WTC11 (cell line): ENCODE measurements around the gene ADIPOR2. TPM values are rescaled to one million over a fixed set of nuclear protein-coding genes. Genes with fewer than 3 reads are reported as not detected.

Source experiments
- CREB1 ChIP-seq: sonication (generic); formaldehyde crosslinking; IDR thresholded peaks from 2 replicates; pipeline ENCODE4 v1.8.0; 2023; ENCODE audit warnings: mild to moderate bottlenecking, missing genetic modification reagents
- CREM ChIP-seq: sonication (generic); formaldehyde crosslinking; IDR thresholded peaks from 2 replicates; pipeline ENCODE4 v1.8.1; 2022; ENCODE audit warnings: mild to moderate bottlenecking, missing genetic modification reagents, moderate library complexity
- ELF4 ChIP-seq: sonication (generic); formaldehyde crosslinking; IDR thresholded peaks from 2 replicates; pipeline ENCODE4 v1.8.1; 2022; ENCODE audit warnings: low read depth, mild to moderate bottlenecking, moderate library complexity, missing genetic modification reagents
- FOXJ3 ChIP-seq: sonication (generic); formaldehyde crosslinking; IDR thresholded peaks from 2 replicates; pipeline ENCODE4 v1.9.0; 2021; ENCODE audit warnings: missing genetic modification reagents, mild to moderate bottlenecking, borderline replicate concordance
- FOXK1 ChIP-seq: sonication (generic); formaldehyde crosslinking; IDR thresholded peaks from 2 replicates; pipeline ENCODE4 v1.8.0; 2022; ENCODE audit warnings: mild to moderate bottlenecking, moderate library complexity, missing genetic modification reagents
- JAZF1 ChIP-seq: fragments of 250-450 bp; sonication (Bioruptor Pico); IDR thresholded peaks from 2 replicates; pipeline ENCODE4 v1.9.0; 2021; ENCODE audit warnings: moderate library complexity, mild to moderate bottlenecking, inconsistent platforms
- JUN ChIP-seq: sonication (generic); formaldehyde crosslinking; IDR thresholded peaks from 2 replicates; pipeline ENCODE4 v1.8.0; 2023; ENCODE audit warnings: mild to moderate bottlenecking, missing genetic modification reagents
- MXD4 ChIP-seq: fragments of 250-450 bp; sonication (Bioruptor Pico); IDR thresholded peaks from 2 replicates; pipeline ENCODE4 v1.8.0; 2021; ENCODE audit warnings: mild to moderate bottlenecking, moderate library complexity, borderline replicate concordance
- NFE2L1 ChIP-seq: sonication (generic); formaldehyde crosslinking; IDR thresholded peaks from 2 replicates; pipeline ENCODE4 v1.8.1; 2023; ENCODE audit warnings: missing genetic modification reagents
- NR1H2 ChIP-seq: sonication (generic); formaldehyde crosslinking; IDR thresholded peaks from 2 replicates; pipeline ENCODE4 v1.9.0; 2021; ENCODE audit warnings: mild to moderate bottlenecking, moderate library complexity, missing genetic modification reagents
- SMAD4 ChIP-seq: sonication (generic); formaldehyde crosslinking; IDR thresholded peaks from 2 replicates; pipeline ENCODE4 v1.8.0; 2022; ENCODE audit warnings: mild to moderate bottlenecking, missing genetic modification reagents
- TEAD1 ChIP-seq: sonication (generic); formaldehyde crosslinking; IDR thresholded peaks from 2 replicates; pipeline ENCODE4 v1.8.0; 2022; ENCODE audit warnings: mild to moderate bottlenecking, missing genetic modification reagents
- TP53 ChIP-seq: sonication (generic); formaldehyde crosslinking; IDR thresholded peaks from 2 replicates; pipeline ENCODE4 v1.8.1; 2023; ENCODE audit warnings: mild to moderate bottlenecking, missing genetic modification reagents
- ZNF121 ChIP-seq: sonication (generic); formaldehyde crosslinking; IDR thresholded peaks from 2 replicates; pipeline ENCODE4 v1.8.0; 2023; ENCODE audit warnings: missing genetic modification reagents
- ZNF232 ChIP-seq: sonication (generic); formaldehyde crosslinking; IDR thresholded peaks from 2 replicates; pipeline ENCODE4 v1.8.0; 2022; ENCODE audit warnings: mild to moderate bottlenecking, missing genetic modification reagents
- ZNF317 ChIP-seq: sonication (generic); formaldehyde crosslinking; IDR thresholded peaks from 2 replicates; pipeline ENCODE4 v1.8.1; 2023; ENCODE audit warnings: low read depth, mild to moderate bottlenecking, moderate library complexity, missing genetic modification reagents, borderline replicate concordance
- total RNA-seq: library from RNA; stranded (reverse); gene quantifications from 3 replicates; pipeline ENCODE4 v1.2.3, GENCODE V29; 2021
- TF ChIP-seq, protein P1 (sequence below): sonication (generic); formaldehyde crosslinking; IDR thresholded peaks from 2 replicates; pipeline ENCODE4 v1.8.1; 2022; ENCODE audit warnings: low read depth, mild to moderate bottlenecking, moderate library complexity, missing genetic modification reagents, borderline replicate concordance
- TF ChIP-seq, protein P2 (sequence below): sonication (generic); formaldehyde crosslinking; IDR thresholded peaks from 2 replicates; pipeline ENCODE4 v1.8.1; 2022; ENCODE audit warnings: mild to moderate bottlenecking, moderate library complexity, missing genetic modification reagents
- TF ChIP-seq, protein P3 (sequence below): sonication (generic); formaldehyde crosslinking; IDR thresholded peaks from 2 replicates; pipeline ENCODE4 v1.8.0; 2022; ENCODE audit warnings: mild to moderate bottlenecking, missing genetic modification reagents
- TF ChIP-seq, protein P4 (sequence below): fragments of 250-450 bp; sonication (Bioruptor Pico); IDR thresholded peaks from 2 replicates; pipeline ENCODE4 v1.9.0; 2021; ENCODE audit warnings: mild to moderate bottlenecking
- TF ChIP-seq, protein P5 (sequence below): sonication (generic); formaldehyde crosslinking; IDR thresholded peaks from 2 replicates; pipeline ENCODE4 v1.8.0; 2022; ENCODE audit warnings: missing genetic modification reagents
- TF ChIP-seq, protein P6 (sequence below): fragments of 250-450 bp; sonication (Bioruptor Pico); IDR thresholded peaks from 2 replicates; pipeline ENCODE4 v2.1.2; 2022; ENCODE audit warnings: mild to moderate bottlenecking, moderate library complexity
- TF ChIP-seq, protein P7 (sequence below): sonication (generic); formaldehyde crosslinking; IDR thresholded peaks from 2 replicates; pipeline ENCODE4 v1.8.1; 2022; ENCODE audit warnings: missing genetic modification reagents, borderline replicate concordance
- TF ChIP-seq, protein P8 (sequence below): sonication (generic); formaldehyde crosslinking; IDR thresholded peaks from 2 replicates; pipeline ENCODE4 v1.8.1; 2023; ENCODE audit warnings: mild to moderate bottlenecking, moderate library complexity, missing genetic modification reagents
- TF ChIP-seq, protein P9 (sequence below): sonication (generic); formaldehyde crosslinking; IDR thresholded peaks from 2 replicates; pipeline ENCODE4 v1.8.1; 2023; ENCODE audit warnings: mild to moderate bottlenecking, missing genetic modification reagents

ADIPOR2 gene
- total RNA-seq, 1 experiment from 2014 or later: 38.4 TPM

DNA sequence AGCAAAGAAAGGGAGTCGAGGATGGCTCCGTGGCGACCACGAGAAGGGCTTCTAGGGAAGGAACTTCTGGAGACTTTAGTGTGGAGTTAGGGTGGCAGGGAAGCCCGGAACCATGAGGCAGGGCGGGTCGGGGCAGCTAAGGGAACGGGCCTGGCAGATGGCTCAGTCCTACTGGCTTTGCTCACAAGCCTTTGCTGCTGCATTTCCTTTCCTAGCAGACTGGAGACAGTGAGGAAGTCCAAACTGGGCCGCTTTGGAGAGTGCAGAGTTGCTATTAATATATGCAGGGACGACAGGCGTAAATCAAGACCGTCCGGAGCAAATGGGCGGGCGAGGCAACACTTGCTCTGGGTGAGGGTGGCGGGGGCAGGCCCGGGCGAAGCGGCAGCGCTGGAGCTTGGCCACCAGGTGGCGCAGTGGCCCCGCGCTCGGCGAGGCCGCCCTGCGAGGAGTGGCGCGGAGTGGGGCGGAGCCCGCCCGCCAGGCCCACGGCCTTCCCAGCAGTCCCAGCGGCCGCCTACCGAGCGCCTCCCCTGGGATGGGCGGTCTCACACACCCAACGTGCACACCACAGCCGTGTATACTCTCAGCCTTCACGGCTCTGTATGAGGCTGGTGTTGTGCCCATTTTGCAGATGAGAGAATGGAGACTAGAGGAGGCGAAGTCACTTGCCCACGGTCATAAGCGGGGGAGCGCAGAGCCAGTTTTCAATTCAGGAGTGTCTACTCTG is 105.1 kb downstream of the ADIPOR2 start (continued):
- TF ChIP-seq SMAD4 (CRISPR knock-in tag) (no peak), MXD4 (CRISPR knock-in tag) (no peak), NFE2L1 (CRISPR knock-in tag) (no peak), TEAD1 (0 out of 2 replicates have a peak, but pooled peaks have one; percentile 29), ZNF232 (CRISPR knock-in tag) (no peak), ZNF121 (CRISPR knock-in tag) (no peak), CREM (no peak), NR1H2 (no peak), JUN (CRISPR knock-in tag) (no peak), FOXJ3 (CRISPR knock-in tag) (no peak), CREB1 (no peak), FOXK1 (no peak), JAZF1 (no peak), TP53 (CRISPR knock-in tag) (no peak), ELF4 (CRISPR knock-in tag) (no peak), ZNF317 (CRISPR knock-in tag) (no peak)
- TF ChIP-seq, protein P1, sequence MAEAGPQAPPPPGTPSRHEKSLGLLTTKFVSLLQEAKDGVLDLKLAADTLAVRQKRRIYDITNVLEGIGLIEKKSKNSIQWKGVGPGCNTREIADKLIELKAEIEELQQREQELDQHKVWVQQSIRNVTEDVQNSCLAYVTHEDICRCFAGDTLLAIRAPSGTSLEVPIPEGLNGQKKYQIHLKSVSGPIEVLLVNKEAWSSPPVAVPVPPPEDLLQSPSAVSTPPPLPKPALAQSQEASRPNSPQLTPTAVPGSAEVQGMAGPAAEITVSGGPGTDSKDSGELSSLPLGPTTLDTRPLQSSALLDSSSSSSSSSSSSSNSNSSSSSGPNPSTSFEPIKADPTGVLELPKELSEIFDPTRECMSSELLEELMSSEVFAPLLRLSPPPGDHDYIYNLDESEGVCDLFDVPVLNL (CRISPR knock-in tag): no peak
- TF ChIP-seq, protein P2, sequence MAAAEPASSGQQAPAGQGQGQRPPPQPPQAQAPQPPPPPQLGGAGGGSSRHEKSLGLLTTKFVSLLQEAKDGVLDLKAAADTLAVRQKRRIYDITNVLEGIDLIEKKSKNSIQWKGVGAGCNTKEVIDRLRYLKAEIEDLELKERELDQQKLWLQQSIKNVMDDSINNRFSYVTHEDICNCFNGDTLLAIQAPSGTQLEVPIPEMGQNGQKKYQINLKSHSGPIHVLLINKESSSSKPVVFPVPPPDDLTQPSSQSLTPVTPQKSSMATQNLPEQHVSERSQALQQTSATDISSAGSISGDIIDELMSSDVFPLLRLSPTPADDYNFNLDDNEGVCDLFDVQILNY (CRISPR knock-in tag): peak; percentile 47
- TF ChIP-seq, protein P3, sequence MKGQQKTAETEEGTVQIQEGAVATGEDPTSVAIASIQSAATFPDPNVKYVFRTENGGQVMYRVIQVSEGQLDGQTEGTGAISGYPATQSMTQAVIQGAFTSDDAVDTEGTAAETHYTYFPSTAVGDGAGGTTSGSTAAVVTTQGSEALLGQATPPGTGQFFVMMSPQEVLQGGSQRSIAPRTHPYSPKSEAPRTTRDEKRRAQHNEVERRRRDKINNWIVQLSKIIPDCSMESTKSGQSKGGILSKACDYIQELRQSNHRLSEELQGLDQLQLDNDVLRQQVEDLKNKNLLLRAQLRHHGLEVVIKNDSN (CRISPR knock-in tag): no peak
- TF ChIP-seq, protein P4, sequence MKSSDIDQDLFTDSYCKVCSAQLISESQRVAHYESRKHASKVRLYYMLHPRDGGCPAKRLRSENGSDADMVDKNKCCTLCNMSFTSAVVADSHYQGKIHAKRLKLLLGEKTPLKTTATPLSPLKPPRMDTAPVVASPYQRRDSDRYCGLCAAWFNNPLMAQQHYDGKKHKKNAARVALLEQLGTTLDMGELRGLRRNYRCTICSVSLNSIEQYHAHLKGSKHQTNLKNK (CRISPR knock-in tag): no peak
- TF ChIP-seq, protein P5, sequence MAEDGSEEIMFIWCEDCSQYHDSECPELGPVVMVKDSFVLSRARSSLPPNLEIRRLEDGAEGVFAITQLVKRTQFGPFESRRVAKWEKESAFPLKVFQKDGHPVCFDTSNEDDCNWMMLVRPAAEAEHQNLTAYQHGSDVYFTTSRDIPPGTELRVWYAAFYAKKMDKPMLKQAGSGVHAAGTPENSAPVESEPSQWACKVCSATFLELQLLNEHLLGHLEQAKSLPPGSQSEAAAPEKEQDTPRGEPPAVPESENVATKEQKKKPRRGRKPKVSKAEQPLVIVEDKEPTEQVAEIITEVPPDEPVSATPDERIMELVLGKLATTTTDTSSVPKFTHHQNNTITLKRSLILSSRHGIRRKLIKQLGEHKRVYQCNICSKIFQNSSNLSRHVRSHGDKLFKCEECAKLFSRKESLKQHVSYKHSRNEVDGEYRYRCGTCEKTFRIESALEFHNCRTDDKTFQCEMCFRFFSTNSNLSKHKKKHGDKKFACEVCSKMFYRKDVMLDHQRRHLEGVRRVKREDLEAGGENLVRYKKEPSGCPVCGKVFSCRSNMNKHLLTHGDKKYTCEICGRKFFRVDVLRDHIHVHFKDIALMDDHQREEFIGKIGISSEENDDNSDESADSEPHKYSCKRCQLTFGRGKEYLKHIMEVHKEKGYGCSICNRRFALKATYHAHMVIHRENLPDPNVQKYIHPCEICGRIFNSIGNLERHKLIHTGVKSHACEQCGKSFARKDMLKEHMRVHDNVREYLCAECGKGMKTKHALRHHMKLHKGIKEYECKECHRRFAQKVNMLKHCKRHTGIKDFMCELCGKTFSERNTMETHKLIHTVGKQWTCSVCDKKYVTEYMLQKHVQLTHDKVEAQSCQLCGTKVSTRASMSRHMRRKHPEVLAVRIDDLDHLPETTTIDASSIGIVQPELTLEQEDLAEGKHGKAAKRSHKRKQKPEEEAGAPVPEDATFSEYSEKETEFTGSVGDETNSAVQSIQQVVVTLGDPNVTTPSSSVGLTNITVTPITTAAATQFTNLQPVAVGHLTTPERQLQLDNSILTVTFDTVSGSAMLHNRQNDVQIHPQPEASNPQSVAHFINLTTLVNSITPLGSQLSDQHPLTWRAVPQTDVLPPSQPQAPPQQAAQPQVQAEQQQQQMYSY: no peak
- TF ChIP-seq, protein P6, sequence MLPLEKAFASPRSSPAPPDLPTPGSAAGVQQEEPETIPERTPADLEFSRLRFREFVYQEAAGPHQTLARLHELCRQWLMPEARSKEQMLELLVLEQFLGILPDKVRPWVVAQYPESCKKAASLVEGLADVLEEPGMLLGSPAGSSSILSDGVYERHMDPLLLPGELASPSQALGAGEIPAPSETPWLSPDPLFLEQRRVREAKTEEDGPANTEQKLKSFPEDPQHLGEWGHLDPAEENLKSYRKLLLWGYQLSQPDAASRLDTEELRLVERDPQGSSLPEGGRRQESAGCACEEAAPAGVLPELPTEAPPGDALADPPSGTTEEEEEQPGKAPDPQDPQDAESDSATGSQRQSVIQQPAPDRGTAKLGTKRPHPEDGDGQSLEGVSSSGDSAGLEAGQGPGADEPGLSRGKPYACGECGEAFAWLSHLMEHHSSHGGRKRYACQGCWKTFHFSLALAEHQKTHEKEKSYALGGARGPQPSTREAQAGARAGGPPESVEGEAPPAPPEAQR: no peak
- TF ChIP-seq, protein P7, sequence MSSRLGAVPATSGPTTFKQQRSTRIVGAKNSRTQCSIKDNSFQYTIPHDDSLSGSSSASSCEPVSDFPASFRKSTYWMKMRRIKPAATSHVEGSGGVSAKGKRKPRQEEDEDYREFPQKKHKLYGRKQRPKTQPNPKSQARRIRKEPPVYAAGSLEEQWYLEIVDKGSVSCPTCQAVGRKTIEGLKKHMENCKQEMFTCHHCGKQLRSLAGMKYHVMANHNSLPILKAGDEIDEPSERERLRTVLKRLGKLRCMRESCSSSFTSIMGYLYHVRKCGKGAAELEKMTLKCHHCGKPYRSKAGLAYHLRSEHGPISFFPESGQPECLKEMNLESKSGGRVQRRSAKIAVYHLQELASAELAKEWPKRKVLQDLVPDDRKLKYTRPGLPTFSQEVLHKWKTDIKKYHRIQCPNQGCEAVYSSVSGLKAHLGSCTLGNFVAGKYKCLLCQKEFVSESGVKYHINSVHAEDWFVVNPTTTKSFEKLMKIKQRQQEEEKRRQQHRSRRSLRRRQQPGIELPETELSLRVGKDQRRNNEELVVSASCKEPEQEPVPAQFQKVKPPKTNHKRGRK (CRISPR knock-in tag): no peak
- TF ChIP-seq, protein P8, sequence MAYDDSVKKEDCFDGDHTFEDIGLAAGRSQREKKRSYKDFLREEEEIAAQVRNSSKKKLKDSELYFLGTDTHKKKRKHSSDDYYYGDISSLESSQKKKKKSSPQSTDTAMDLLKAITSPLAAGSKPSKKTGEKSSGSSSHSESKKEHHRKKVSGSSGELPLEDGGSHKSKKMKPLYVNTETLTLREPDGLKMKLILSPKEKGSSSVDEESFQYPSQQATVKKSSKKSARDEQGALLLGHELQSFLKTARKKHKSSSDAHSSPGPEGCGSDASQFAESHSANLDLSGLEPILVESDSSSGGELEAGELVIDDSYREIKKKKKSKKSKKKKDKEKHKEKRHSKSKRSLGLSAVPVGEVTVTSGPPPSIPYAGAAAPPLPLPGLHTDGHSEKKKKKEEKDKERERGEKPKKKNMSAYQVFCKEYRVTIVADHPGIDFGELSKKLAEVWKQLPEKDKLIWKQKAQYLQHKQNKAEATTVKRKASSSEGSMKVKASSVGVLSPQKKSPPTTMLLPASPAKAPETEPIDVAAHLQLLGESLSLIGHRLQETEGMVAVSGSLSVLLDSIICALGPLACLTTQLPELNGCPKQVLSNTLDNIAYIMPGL (CRISPR knock-in tag): peak; percentile 33; the same call in 1 of the 2 replicates
- TF ChIP-seq, protein P9, sequence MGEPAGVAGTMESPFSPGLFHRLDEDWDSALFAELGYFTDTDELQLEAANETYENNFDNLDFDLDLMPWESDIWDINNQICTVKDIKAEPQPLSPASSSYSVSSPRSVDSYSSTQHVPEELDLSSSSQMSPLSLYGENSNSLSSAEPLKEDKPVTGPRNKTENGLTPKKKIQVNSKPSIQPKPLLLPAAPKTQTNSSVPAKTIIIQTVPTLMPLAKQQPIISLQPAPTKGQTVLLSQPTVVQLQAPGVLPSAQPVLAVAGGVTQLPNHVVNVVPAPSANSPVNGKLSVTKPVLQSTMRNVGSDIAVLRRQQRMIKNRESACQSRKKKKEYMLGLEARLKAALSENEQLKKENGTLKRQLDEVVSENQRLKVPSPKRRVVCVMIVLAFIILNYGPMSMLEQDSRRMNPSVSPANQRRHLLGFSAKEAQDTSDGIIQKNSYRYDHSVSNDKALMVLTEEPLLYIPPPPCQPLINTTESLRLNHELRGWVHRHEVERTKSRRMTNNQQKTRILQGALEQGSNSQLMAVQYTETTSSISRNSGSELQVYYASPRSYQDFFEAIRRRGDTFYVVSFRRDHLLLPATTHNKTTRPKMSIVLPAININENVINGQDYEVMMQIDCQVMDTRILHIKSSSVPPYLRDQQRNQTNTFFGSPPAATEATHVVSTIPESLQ: no peak
